ENCODE data around the gene MSRB3. TPM values are rescaled to one million over a fixed set of nuclear protein-coding genes. Genes with fewer than 3 reads are reported as not detected.

MSRB3 gene
- total RNA-seq, 4 donors from 2014 or later: 12.0 to 29.2 (median 18.5) TPM

GRCh38 chr12:65287426-65287825 is 8.9 kb downstream of the MSRB3 start:
- TF ChIP-seq CTCF (IDR thresholded peaks at IDR 0.05) (no peak), POLR2A (IDR thresholded peaks at IDR 0.05) (no peak)
- Histone ChIP-seq H3K4me1 (no peaks in the 10 kb centered on the region), H3K9me3 (no peaks in the 10 kb centered on the region), H3K4me3 (replicated peaks in 1 of 3) (no peak overlapping the region), H3K36me3 (no peaks in the 10 kb centered on the region), H3K27ac (no peak overlapping the region), H3K27me3 (no peaks in the 10 kb centered on the region)
- intact Hi-C loops (cut with DNase I): no loop called here
- no peak for DNase-seq
- 94 to 95% methylated on average over 2 of the region's 2 CpGs for WGBS, 2 donors

- no peaks in the 10 kb centered on the region for H3K36me3 ChIP-seq
- no peaks in the 10 kb centered on the region for H3K9me3 ChIP-seq
- no peak overlapping the region for H3K27ac ChIP-seq
- TF ChIP-seq POLR2A (IDR thresholded peaks at IDR 0.05): no peak
- TF ChIP-seq CTCF (IDR thresholded peaks at IDR 0.05): no peak
- no peaks in the 10 kb centered on the region for H3K27me3 ChIP-seq
- no peak overlapping the region for H3K4me3 ChIP-seq (replicated peaks in 1 of 3)
- no peaks in the 10 kb centered on the region for H3K4me1 ChIP-seq
- WGBS, 2 donors: 96 to 97% methylated on average over 2 of the region's 2 CpGs
- intact Hi-C loops (cut with DNase I): no loop called here
- DNase-seq: no peak
Observed at GRCh38 chr12:65292241-65292640, 13.8 kb downstream of the MSRB3 start.

GRCh38 chr12:65293735-65294134 is 15.3 kb downstream of the MSRB3 start:
- Histone ChIP-seq H3K27me3 (no peaks in the 10 kb centered on the region), H3K4me3 (replicated peaks in 1 of 3) (no peak overlapping the region), H3K9me3 (no peaks in the 10 kb centered on the region), H3K4me1 (no peaks in the 10 kb centered on the region), H3K36me3 (no peaks in the 10 kb centered on the region), H3K27ac (no peak overlapping the region)
- WGBS, 2 donors: 91 to 92% methylated on average over 1 of the region's 1 CpG
- intact Hi-C loops (cut with DNase I): no loop called here
- DNase-seq: no peak
- TF ChIP-seq CTCF (IDR thresholded peaks at IDR 0.05) (no peak), POLR2A (IDR thresholded peaks at IDR 0.05) (no peak)

GRCh38 chr12:65294641-65295262 is 16.3 kb downstream of the MSRB3 start:
- H3K9me3 ChIP-seq: no peaks in the 10 kb centered on the region
- no peak for DNase-seq
- no peak for TF ChIP-seq POLR2A (IDR thresholded peaks at IDR 0.05)
- no peak for TF ChIP-seq CTCF (IDR thresholded peaks at IDR 0.05)
- no peaks in the 10 kb centered on the region for H3K4me1 ChIP-seq
- H3K36me3 ChIP-seq: no peaks in the 10 kb centered on the region
- no peak overlapping the region for H3K27ac ChIP-seq
- intact Hi-C loops (cut with DNase I): no loop called here
- H3K27me3 ChIP-seq: no peaks in the 10 kb centered on the region
- WGBS, 2 donors: 96 to 98% methylated on average over 4 of the region's 4 CpGs
- H3K4me3 ChIP-seq (replicated peaks in 1 of 3): no peak overlapping the region

- Histone ChIP-seq H3K27me3 (no peaks in the 10 kb centered on the region), H3K27ac (no peak overlapping the region), H3K4me3 (replicated peaks in 1 of 3) (no peak overlapping the region), H3K36me3 (no peaks in the 10 kb centered on the region), H3K4me1 (no peaks in the 10 kb centered on the region), H3K9me3 (no peaks in the 10 kb centered on the region)
- no peak for DNase-seq
- TF ChIP-seq POLR2A (IDR thresholded peaks at IDR 0.05) (no peak), CTCF (IDR thresholded peaks at IDR 0.05) (no peak)
- intact Hi-C loops (cut with DNase I): no loop called here
- WGBS, 2 donors: 84 to 86% methylated on average over 1 of the region's 1 CpG
Observed at GRCh38 chr12:65296508-65297265, 18.2 kb downstream of the MSRB3 start.

Measured in thyroid gland (tissue), 4 donors.